ENCODE measurements around the gene KRT222. TPM values are rescaled to one million over a fixed set of nuclear protein-coding genes. Genes with fewer than 3 reads are reported as not detected.

The KRT222 gene
- total RNA-seq, 2 donors from 2014 or later, result 1.4 to 2.3 TPM

GRCh38 chr17:40610359-40610758, 54.6 kb downstream of the KRT222 start:
- no peak overlapping the region for H3K9ac ChIP-seq (ENCODE audit: extremely low read depth, low read length, poor library complexity, severe bottlenecking)
- no peaks in the 10 kb centered on the region for H3K27me3 ChIP-seq (ENCODE audit: control insufficient read depth, insufficient read depth, low read length, poor library complexity, severe bottlenecking)
- Mint-ChIP-seq H3K4me3 (no peak overlapping the region), H3K4me1 (peaks cover 10% of the 10 kb centered on the region), H3K36me3 (ENCODE audit: low read depth) (no peaks in the 10 kb centered on the region), H3K27ac (no peak overlapping the region), H3K9me3 (no peaks in the 10 kb centered on the region), H3K27me3 (ENCODE audit: insufficient read depth) (peaks cover 2% of the 10 kb centered on the region)
- no peak overlapping the region for H3K27ac ChIP-seq (ENCODE audit: low read depth, low read length)
- no peak for TF ChIP-seq CTCF (conservative IDR thresholded peaks at IDR 0.05)
- WGBS, 2 experiments (ENCODE audit: insufficient coverage in 1 of 2, insufficient read length in 1 of 2), result 86% methylated on average over 2 of the region's 2 CpGs; no CpG with 5 or more reads in 1 of the 2 experiments
- H3K4me1 ChIP-seq (ENCODE audit: control insufficient read depth, insufficient read depth, low read length), result peaks cover 5% of the 10 kb centered on the region
- H3K4me3 ChIP-seq (ENCODE audit: low read length), result no peak overlapping the region
- no peaks in the 10 kb centered on the region for H3K36me3 ChIP-seq (ENCODE audit: control insufficient read depth, insufficient read depth, low read length)
- DNase-seq, result no peak
- H3K9me3 ChIP-seq (ENCODE audit: control insufficient read depth, low read length), result no peaks in the 10 kb centered on the region

- H3K9me3 Mint-ChIP-seq, result no peaks in the 10 kb centered on the region
- no peak overlapping the region for H3K9ac ChIP-seq (ENCODE audit: extremely low read depth, low read length, poor library complexity, severe bottlenecking)
- TF ChIP-seq CTCF (conservative IDR thresholded peaks at IDR 0.05), result no peak
- H3K4me1 Mint-ChIP-seq, result peaks cover 2% of the 10 kb centered on the region
- WGBS, 2 experiments (ENCODE audit: insufficient coverage in 1 of 2, insufficient read length in 1 of 2), result 89 to 90% methylated on average over 5 to 6 of the region's 6 CpGs
- H3K27ac ChIP-seq (ENCODE audit: low read depth, low read length), result no peak overlapping the region
- H3K27ac Mint-ChIP-seq, result no peak overlapping the region
- no peak overlapping the region for H3K4me3 Mint-ChIP-seq
- H3K27me3 Mint-ChIP-seq (ENCODE audit: insufficient read depth), result no peaks in the 10 kb centered on the region
- H3K36me3 ChIP-seq (ENCODE audit: control insufficient read depth, insufficient read depth, low read length), result no peaks in the 10 kb centered on the region
- H3K9me3 ChIP-seq (ENCODE audit: control insufficient read depth, low read length), result no peaks in the 10 kb centered on the region
- no peaks in the 10 kb centered on the region for H3K36me3 Mint-ChIP-seq (ENCODE audit: low read depth)
- DNase-seq, result no peak
- H3K4me1 ChIP-seq (ENCODE audit: control insufficient read depth, insufficient read depth, low read length), result no peaks in the 10 kb centered on the region
- H3K4me3 ChIP-seq (ENCODE audit: low read length), result no peak overlapping the region
- H3K27me3 ChIP-seq (ENCODE audit: control insufficient read depth, insufficient read depth, low read length, poor library complexity, severe bottlenecking), result no peaks in the 10 kb centered on the region
Observed at GRCh38 chr17:40608061-40608581, 56.9 kb downstream of the KRT222 start.

- Histone ChIP-seq H3K27me3 (ENCODE audit: control insufficient read depth, insufficient read depth, low read length, poor library complexity, severe bottlenecking) (no peaks in the 10 kb centered on the region), H3K9me3 (ENCODE audit: control insufficient read depth, low read length) (no peaks in the 10 kb centered on the region), H3K4me1 (ENCODE audit: control insufficient read depth, insufficient read depth, low read length) (no peaks in the 10 kb centered on the region), H3K9ac (ENCODE audit: extremely low read depth, low read length, poor library complexity, severe bottlenecking) (no peak overlapping the region), H3K4me3 (ENCODE audit: low read length) (no peak overlapping the region), H3K27ac (ENCODE audit: low read depth, low read length) (no peak overlapping the region), H3K36me3 (ENCODE audit: control insufficient read depth, insufficient read depth, low read length) (no peaks in the 10 kb centered on the region)
- H3K4me3 Mint-ChIP-seq, result no peak overlapping the region
- TF ChIP-seq CTCF (conservative IDR thresholded peaks at IDR 0.05), result no peak
- no peak overlapping the region for H3K27ac Mint-ChIP-seq
- H3K27me3 Mint-ChIP-seq (ENCODE audit: insufficient read depth), result no peaks in the 10 kb centered on the region
- no peak for DNase-seq
- 91% methylated on average over 4 to 5 of the region's 5 CpGs for WGBS, 2 experiments (ENCODE audit: insufficient coverage in 1 of 2, insufficient read length in 1 of 2)
- H3K9me3 Mint-ChIP-seq, result no peaks in the 10 kb centered on the region
- H3K36me3 Mint-ChIP-seq (ENCODE audit: low read depth), result no peaks in the 10 kb centered on the region
- H3K4me1 Mint-ChIP-seq, result peaks cover 2% of the 10 kb centered on the region
Observed at GRCh38 chr17:40607641-40608040, 57.3 kb downstream of the KRT222 start.
